Smooth muscle cell (in vitro differentiated cells): ENCODE measurements around the gene MYL2. TPM values are rescaled to one million over a fixed set of nuclear protein-coding genes. Genes with fewer than 3 reads are reported as not detected.

ENCODE experiments used
- DNase-seq: peaks from one replicate; lab custom pipeline; 2025; ENCODE audit not compliant: unreplicated experiment; lab: John Stamatoyannopoulos, UW
- H2AFZ ChIP-seq: fragments of 200-600 bp; sonication (generic); 2 replicates; pipeline ENCODE4 v1.6.0; 2016; ENCODE audit warnings: antibody characterized with exemption, low read depth, mild to moderate bottlenecking
- H3F3A ChIP-seq: fragments of 200-600 bp; sonication (generic); 2 replicates; pipeline ENCODE4 v1.6.0; 2017; ENCODE audit warnings: antibody characterized with exemption, low read depth
- H3K27ac ChIP-seq: fragments of 200-600 bp; sonication (generic); 2 replicates; pipeline ENCODE4 v1.5.1; 2016; ENCODE audit warnings: low read depth, mild to moderate bottlenecking
- H3K27me3 ChIP-seq: fragments of 200-600 bp; sonication (generic); 2 replicates; pipeline ENCODE4 v1.6.1; 2016; ENCODE audit warnings: low read depth, mild to moderate bottlenecking
- H3K36me3 ChIP-seq: fragments of 200-600 bp; sonication (generic); 2 replicates; pipeline ENCODE4 v1.5.1; 2016; ENCODE audit warnings: low read depth
- H3K4me1 ChIP-seq: fragments of 200-600 bp; sonication (generic); 2 replicates; pipeline ENCODE4 v1.5.1; 2016; ENCODE audit warnings: low read depth
- H3K4me2 ChIP-seq: fragments of 200-600 bp; sonication (generic); 2 replicates; pipeline ENCODE4 v1.6.0; 2016; ENCODE audit warnings: mild to moderate bottlenecking
- H3K4me3 ChIP-seq: fragments of 200-600 bp; sonication (generic); 2 replicates; pipeline ENCODE4 v1.5.1; 2016; ENCODE audit warnings: mild to moderate bottlenecking
- H3K79me2 ChIP-seq: fragments of 200-600 bp; sonication (generic); 2 replicates; pipeline ENCODE4 v1.6.0; 2016; ENCODE audit warnings: low read depth, mild to moderate bottlenecking
- H3K9ac ChIP-seq: fragments of 200-600 bp; sonication (generic); 2 replicates; pipeline ENCODE4 v1.6.0; 2016; ENCODE audit warnings: low read depth
- H3K9me3 ChIP-seq: fragments of 200-600 bp; sonication (generic); replicated peaks from 2 replicates; pipeline ENCODE4 v1.5.1; 2016; ENCODE audit warnings: low read depth
- H4K20me1 ChIP-seq: fragments of 200-600 bp; sonication (generic); 2 replicates; pipeline ENCODE4 v1.6.0; 2016; ENCODE audit warnings: low read depth
- WGBS: methylation state at CpG from one replicate; pipeline ENCODE4 v1.1.7; 2016; ENCODE audit warnings: low lambda C conversion rate; 5-methylcytosine and 5-hydroxymethylcytosine counted together
- polyA plus RNA-seq: library from polyadenylated mRNA; unstranded; fragments of >200 nt; fragmentation: Nextera tagmentation; extraction: Ambion mirVana; gene quantifications from 2 replicates; pipeline ENCODE4 v1.2.1, GENCODE V29; 2016
- total RNA-seq: library from RNA; depleted of rRNA; stranded (reverse); fragments of >200 nt; gene quantifications from 2 replicates; pipeline ENCODE4 v1.2.3, GENCODE V29; 2014
- TF ChIP-seq, protein P1 (sequence below): fragments of 200-600 bp; sonication (generic); IDR thresholded peaks from 2 replicates; pipeline ENCODE4 v1.5.1; 2017; ENCODE audit warnings: borderline replicate concordance, mild to moderate bottlenecking, antibody characterized with exemption; ENCODE audit not compliant: insufficient read depth, poor library complexity, severe bottlenecking

The MYL2 gene
- total and polyA plus RNA-seq, 2 experiments from 2014 or later: not detected

DNA sequence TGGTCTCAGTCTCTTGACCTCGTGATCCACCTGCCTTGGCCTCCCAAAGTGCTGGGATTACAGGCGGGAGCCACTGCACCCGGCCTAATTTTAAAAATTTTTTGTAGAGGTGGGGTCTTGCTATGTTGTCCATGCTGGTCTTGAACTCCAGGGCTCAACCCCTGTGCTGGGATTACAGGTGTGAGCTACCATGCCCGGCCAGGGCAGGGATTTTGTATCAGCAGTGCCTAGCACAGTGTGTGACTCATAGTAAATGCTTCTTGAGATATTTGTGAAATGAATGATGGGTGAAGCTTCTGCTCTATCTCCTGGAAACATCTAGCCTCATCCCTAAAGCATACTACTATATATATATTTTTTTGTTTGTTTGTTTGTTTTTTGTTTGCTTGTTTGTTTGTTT lies 37.1 kb downstream of the MYL2 start:
- Histone ChIP-seq H3K4me3 (no peak overlapping the region), H3K27me3 (no peaks in the 10 kb centered on the region), H3K27ac (no peak overlapping the region), H4K20me1 (no peaks in the 10 kb centered on the region), H3K4me2 (no peak overlapping the region), H3K9ac (no peak overlapping the region), H3K36me3 (no peaks in the 10 kb centered on the region), H3K9me3 (no peaks in the 10 kb centered on the region), H2AFZ (no peak overlapping the region), H3F3A (no peaks in the 10 kb centered on the region), H3K4me1 (no peaks in the 10 kb centered on the region), H3K79me2 (no peaks in the 10 kb centered on the region)
- TF ChIP-seq, protein P1, sequence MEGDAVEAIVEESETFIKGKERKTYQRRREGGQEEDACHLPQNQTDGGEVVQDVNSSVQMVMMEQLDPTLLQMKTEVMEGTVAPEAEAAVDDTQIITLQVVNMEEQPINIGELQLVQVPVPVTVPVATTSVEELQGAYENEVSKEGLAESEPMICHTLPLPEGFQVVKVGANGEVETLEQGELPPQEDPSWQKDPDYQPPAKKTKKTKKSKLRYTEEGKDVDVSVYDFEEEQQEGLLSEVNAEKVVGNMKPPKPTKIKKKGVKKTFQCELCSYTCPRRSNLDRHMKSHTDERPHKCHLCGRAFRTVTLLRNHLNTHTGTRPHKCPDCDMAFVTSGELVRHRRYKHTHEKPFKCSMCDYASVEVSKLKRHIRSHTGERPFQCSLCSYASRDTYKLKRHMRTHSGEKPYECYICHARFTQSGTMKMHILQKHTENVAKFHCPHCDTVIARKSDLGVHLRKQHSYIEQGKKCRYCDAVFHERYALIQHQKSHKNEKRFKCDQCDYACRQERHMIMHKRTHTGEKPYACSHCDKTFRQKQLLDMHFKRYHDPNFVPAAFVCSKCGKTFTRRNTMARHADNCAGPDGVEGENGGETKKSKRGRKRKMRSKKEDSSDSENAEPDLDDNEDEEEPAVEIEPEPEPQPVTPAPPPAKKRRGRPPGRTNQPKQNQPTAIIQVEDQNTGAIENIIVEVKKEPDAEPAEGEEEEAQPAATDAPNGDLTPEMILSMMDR: no peak
- DNase-seq: no peak
- 89% methylated on average over 4 of the region's 4 CpGs for WGBS

DNA sequence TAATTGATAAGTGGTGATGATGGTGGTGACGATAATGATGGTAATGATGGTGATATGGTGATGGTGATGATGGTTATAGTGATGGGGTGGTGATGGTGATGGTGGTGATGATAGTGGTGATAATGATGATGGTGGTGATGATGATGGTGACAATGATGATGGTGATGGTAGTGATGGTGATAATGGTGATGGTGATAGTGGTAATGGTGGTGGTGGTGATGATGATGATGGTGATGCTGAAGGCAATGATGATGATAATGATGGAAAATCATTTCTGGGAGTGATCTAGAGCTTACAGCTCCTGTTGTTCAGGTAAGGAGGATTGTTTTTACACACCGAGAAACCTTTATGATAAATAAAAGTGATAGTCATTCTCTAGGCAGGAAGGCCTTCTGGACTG lies 39.7 kb downstream of the MYL2 start:
- no peaks in the 10 kb centered on the region for H3K4me1 ChIP-seq
- no peaks in the 10 kb centered on the region for H3K36me3 ChIP-seq
- no peaks in the 10 kb centered on the region for H3K9me3 ChIP-seq
- no peak overlapping the region for H3K4me3 ChIP-seq
- H3K27me3 ChIP-seq: no peaks in the 10 kb centered on the region
- H3K4me2 ChIP-seq: no peak overlapping the region
- H2AFZ ChIP-seq: no peak overlapping the region
- H4K20me1 ChIP-seq: no peaks in the 10 kb centered on the region
- no peak overlapping the region for H3K9ac ChIP-seq
- H3F3A ChIP-seq: no peaks in the 10 kb centered on the region
- H3K27ac ChIP-seq: no peak overlapping the region
- no peak for DNase-seq
- TF ChIP-seq, protein P1: no peak
- no peaks in the 10 kb centered on the region for H3K79me2 ChIP-seq
- WGBS: 83% methylated on average over 2 of the region's 2 CpGs

DNA sequence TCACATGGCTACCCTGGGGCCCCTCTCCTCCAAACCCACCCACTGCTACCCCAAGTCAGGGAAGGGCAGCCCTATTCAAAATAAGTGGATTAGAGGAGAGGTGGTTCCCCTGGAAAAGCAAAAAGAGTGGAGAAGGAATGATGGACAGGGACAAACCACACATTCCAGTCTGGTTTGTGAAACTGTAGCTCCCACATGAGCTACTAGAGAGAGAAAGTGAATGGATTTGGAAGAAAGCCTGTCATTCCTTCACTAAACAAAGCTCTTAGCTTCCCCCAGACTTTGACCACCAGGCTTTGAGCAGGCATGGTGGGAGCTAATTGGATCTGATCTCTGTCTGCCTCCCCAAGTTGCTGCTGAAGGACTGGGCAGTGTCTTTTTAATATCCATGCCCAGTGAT lies 45.6 kb downstream of the MYL2 start:
- no peaks in the 10 kb centered on the region for H3F3A ChIP-seq
- DNase-seq: no peak
- TF ChIP-seq, protein P1: no peak
- H3K4me3 ChIP-seq: no peak overlapping the region
- H3K79me2 ChIP-seq: no peaks in the 10 kb centered on the region
- H2AFZ ChIP-seq: no peak overlapping the region
- H3K27me3 ChIP-seq: no peaks in the 10 kb centered on the region
- H4K20me1 ChIP-seq: no peaks in the 10 kb centered on the region
- no peaks in the 10 kb centered on the region for H3K36me3 ChIP-seq
- no peaks in the 10 kb centered on the region for H3K4me1 ChIP-seq
- no peak overlapping the region for H3K27ac ChIP-seq
- H3K9ac ChIP-seq: no peak overlapping the region
- no peaks in the 10 kb centered on the region for H3K9me3 ChIP-seq
- no peak overlapping the region for H3K4me2 ChIP-seq

DNA sequence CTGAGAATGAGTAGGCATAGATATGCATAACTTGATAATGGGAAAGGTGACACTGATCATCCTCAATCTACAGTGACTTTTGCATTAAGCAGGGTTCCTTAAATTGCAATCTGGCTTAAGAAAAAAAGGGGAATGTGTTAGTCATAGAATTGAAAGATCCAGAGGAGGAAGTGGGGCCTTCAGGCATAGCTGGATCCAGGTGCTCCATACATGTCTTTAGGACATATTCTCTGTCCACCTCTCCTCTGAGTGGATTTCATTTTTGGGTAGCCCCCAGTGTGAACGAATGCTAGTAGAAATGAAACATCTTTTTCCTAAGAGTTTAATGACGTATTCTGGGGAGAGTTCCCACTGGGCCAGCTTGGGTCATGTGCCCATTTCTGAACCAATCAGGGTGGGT lies 46.0 kb downstream of the MYL2 start:
- Histone ChIP-seq H3K9ac (no peak overlapping the region), H3K27ac (no peak overlapping the region), H3K4me1 (no peaks in the 10 kb centered on the region), H3K4me2 (no peak overlapping the region), H3K9me3 (no peaks in the 10 kb centered on the region), H3K79me2 (no peaks in the 10 kb centered on the region), H3K36me3 (no peaks in the 10 kb centered on the region), H2AFZ (no peak overlapping the region), H3F3A (no peaks in the 10 kb centered on the region), H3K4me3 (no peak overlapping the region), H4K20me1 (no peaks in the 10 kb centered on the region), H3K27me3 (no peaks in the 10 kb centered on the region)
- TF ChIP-seq, protein P1: no peak
- no peak for DNase-seq
- WGBS: 84% methylated on average over 2 of the region's 2 CpGs
